Measurements from ENCODE around the gene SLC22A13. TPM values are rescaled to one million over a fixed set of nuclear protein-coding genes. Genes with fewer than 3 reads are reported as not detected.

SLC22A13 gene
- total and polyA plus RNA-seq, 9 of the 15 experiments (the other 6 are each of a cell fraction or from before 2014, with no cell fraction given), result 0.09 to 0.49 (median 0.17) TPM; not detected in 3

DNA sequence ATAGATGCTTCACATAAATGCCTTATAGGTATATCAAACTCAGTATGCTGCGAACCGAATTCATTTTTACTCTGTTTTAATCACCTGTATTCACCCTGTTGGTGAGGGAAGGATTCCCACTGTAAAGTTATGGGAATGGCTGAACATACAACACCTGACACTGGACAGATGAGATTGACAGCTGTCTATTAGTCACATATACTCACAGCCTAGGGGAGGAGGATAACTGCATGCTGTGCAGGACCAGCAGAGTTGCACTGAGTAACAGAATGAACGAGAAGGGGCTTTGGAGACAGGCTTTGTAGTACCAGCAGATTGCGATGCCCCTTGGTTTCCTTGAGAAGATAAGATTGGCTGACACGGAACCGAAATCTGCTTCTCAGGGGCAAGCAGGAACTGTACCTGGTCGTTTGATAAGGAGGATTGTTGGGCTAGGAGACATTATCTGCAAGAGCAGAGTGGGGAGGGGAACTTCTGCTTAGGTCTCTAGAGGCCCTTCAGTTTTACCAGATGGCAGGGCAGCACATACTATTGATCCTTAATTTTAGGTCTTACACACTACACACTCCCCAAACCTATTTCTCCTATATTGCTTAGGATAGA is 43.5 kb upstream of the SLC22A13 start (continued):
- TF ChIP-seq, protein P1, sequence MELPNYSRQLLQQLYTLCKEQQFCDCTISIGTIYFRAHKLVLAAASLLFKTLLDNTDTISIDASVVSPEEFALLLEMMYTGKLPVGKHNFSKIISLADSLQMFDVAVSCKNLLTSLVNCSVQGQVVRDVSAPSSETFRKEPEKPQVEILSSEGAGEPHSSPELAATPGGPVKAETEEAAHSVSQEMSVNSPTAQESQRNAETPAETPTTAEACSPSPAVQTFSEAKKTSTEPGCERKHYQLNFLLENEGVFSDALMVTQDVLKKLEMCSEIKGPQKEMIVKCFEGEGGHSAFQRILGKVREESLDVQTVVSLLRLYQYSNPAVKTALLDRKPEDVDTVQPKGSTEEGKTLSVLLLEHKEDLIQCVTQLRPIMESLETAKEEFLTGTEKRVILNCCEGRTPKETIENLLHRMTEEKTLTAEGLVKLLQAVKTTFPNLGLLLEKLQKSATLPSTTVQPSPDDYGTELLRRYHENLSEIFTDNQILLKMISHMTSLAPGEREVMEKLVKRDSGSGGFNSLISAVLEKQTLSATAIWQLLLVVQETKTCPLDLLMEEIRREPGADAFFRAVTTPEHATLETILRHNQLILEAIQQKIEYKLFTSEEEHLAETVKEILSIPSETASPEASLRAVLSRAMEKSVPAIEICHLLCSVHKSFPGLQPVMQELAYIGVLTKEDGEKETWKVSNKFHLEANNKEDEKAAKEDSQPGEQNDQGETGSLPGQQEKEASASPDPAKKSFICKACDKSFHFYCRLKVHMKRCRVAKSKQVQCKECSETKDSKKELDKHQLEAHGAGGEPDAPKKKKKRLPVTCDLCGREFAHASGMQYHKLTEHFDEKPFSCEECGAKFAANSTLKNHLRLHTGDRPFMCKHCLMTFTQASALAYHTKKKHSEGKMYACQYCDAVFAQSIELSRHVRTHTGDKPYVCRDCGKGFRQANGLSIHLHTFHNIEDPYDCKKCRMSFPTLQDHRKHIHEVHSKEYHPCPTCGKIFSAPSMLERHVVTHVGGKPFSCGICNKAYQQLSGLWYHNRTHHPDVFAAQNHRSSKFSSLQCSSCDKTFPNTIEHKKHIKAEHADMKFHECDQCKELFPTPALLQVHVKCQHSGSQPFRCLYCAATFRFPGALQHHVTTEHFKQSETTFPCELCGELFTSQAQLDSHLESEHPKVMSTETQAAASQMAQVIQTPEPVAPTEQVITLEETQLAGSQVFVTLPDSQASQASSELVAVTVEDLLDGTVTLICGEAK (IDR thresholded peaks at IDR 0.05), result no peak
- TF ChIP-seq, protein P1 (CRISPR knock-in tag; IDR thresholded peaks at IDR 0.05), result no peak
- TF ChIP-seq PHF20 (IDR thresholded peaks at IDR 0.05; ENCODE audit: partially characterized antibody) (no peak), TBL1XR1 (IDR thresholded peaks at IDR 0.05; ENCODE audit: low read length in 2 of 2) (0 out of 4 replicates have a peak, but pooled peaks of 1 of the 2 experiments have one; percentile 53), ZBTB1 (CRISPR knock-in tag; IDR thresholded peaks at IDR 0.05; ENCODE audit: borderline replicate concordance, low read depth) (no peak), ETV1 (tag; conservative IDR thresholded peaks at IDR 0.05; ENCODE audit: low read depth) (no peak), FOXA3 (CRISPR knock-in tag; conservative IDR thresholded peaks at IDR 0.05 in 1 of 2, IDR thresholded peaks at IDR 0.05 in 1 of 2) (no peak), BDP1 (IDR thresholded peaks at IDR 0.05; ENCODE audit: insufficient read depth, insufficient read length) (no peak), ZFPM2 (CRISPR knock-in tag; IDR thresholded peaks at IDR 0.05) (no peak), KDM1A (IDR thresholded peaks at IDR 0.05) (peak; percentile 70 to 82), NCOA2 (IDR thresholded peaks at IDR 0.05; ENCODE audit: partially characterized antibody in 2 of 2) (no peak)
- TF ChIP-seq, protein P2, sequence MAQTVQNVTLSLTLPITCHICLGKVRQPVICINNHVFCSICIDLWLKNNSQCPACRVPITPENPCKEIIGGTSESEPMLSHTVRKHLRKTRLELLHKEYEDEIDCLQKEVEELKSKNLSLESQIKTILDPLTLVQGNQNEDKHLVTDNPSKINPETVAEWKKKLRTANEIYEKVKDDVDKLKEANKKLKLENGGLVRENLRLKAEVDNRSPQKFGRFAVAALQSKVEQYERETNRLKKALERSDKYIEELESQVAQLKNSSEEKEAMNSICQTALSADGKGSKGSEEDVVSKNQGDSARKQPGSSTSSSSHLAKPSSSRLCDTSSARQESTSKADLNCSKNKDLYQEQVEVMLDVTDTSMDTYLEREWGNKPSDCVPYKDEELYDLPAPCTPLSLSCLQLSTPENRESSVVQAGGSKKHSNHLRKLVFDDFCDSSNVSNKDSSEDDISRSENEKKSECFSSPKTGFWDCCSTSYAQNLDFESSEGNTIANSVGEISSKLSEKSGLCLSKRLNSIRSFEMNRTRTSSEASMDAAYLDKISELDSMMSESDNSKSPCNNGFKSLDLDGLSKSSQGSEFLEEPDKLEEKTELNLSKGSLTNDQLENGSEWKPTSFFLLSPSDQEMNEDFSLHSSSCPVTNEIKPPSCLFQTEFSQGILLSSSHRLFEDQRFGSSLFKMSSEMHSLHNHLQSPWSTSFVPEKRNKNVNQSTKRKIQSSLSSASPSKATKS (CRISPR knock-in tag; IDR thresholded peaks at IDR 0.05), result no peak
- TF ChIP-seq, protein P3, sequence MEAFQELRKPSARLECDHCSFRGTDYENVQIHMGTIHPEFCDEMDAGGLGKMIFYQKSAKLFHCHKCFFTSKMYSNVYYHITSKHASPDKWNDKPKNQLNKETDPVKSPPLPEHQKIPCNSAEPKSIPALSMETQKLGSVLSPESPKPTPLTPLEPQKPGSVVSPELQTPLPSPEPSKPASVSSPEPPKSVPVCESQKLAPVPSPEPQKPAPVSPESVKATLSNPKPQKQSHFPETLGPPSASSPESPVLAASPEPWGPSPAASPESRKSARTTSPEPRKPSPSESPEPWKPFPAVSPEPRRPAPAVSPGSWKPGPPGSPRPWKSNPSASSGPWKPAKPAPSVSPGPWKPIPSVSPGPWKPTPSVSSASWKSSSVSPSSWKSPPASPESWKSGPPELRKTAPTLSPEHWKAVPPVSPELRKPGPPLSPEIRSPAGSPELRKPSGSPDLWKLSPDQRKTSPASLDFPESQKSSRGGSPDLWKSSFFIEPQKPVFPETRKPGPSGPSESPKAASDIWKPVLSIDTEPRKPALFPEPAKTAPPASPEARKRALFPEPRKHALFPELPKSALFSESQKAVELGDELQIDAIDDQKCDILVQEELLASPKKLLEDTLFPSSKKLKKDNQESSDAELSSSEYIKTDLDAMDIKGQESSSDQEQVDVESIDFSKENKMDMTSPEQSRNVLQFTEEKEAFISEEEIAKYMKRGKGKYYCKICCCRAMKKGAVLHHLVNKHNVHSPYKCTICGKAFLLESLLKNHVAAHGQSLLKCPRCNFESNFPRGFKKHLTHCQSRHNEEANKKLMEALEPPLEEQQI (IDR thresholded peaks at IDR 0.05), result no peak

Measured in K562 (cell line).